ENCODE data around the gene HSPA4.

The HSPA4 gene

GRCh38 chr5:133106761-133107572 lies 55.2 kb downstream of the HSPA4 start:
- DNase-seq: no peak

- DNase-seq: no peak
Measured at GRCh38 chr5:133108481-133108921, 56.7 kb downstream of the HSPA4 start.

GRCh38 chr5:133109655-133110483 lies 58.1 kb downstream of the HSPA4 start:
- no peak for DNase-seq

GRCh38 chr5:133110709-133111108 lies 58.9 kb downstream of the HSPA4 start:
- no peak for DNase-seq

- DNase-seq: peak; percentile 48 to 80 (median 56)
Measured at GRCh38 chr5:133111299-133111698, 59.5 kb downstream of the HSPA4 start.

- DNase-seq: no peak
Measured at GRCh38 chr5:133112026-133112660, 60.3 kb downstream of the HSPA4 start.

GRCh38 chr5:133113331-133114061 lies 61.7 kb downstream of the HSPA4 start:
- DNase-seq: no peak

GRCh38 chr5:133114166-133114932 lies 62.5 kb downstream of the HSPA4 start:
- peak in 1 of 3 experiments; percentile 31 for DNase-seq

GRCh38 chr5:133114933-133115310 lies 63.1 kb downstream of the HSPA4 start:
- DNase-seq: no peak

- no peak for DNase-seq
Measured at GRCh38 chr5:133116601-133117000, 64.8 kb downstream of the HSPA4 start.

GRCh38 chr5:133117166-133117911 lies 65.5 kb downstream of the HSPA4 start:
- no peak for DNase-seq

GRCh38 chr5:133117912-133118445 lies 66.2 kb downstream of the HSPA4 start:
- DNase-seq: no peak

GRCh38 chr5:133118741-133119140 lies 66.9 kb downstream of the HSPA4 start:
- DNase-seq: no peak

- peak in 2 of 3 experiments; percentile 19 to 60 for DNase-seq
Measured at GRCh38 chr5:133119233-133119711, 67.5 kb downstream of the HSPA4 start.

GRCh38 chr5:133120156-133120750 lies 68.4 kb downstream of the HSPA4 start:
- DNase-seq: no peak

- DNase-seq: no peak
Measured at GRCh38 chr5:133121080-133121479, 69.3 kb downstream of the HSPA4 start.

GRCh38 chr5:133121611-133122150 lies 69.9 kb downstream of the HSPA4 start:
- DNase-seq: no peak

- DNase-seq: no peak
Measured at GRCh38 chr5:133122711-133123110, 70.9 kb downstream of the HSPA4 start.

GRCh38 chr5:133123297-133123696 lies 71.5 kb downstream of the HSPA4 start:
- DNase-seq: no peak

GRCh38 chr5:133124891-133125290 lies 73.1 kb downstream of the HSPA4 start:
- DNase-seq: no peak

All from NCI-H1417 (cell line).